K562 (cell line): Measurements from ENCODE around the gene YTHDC2. TPM values are rescaled to one million over a fixed set of nuclear protein-coding genes. Genes with fewer than 3 reads are reported as not detected.

Source experiments
- ATAC-seq: fragments of 200-7000 bp; cut with Tn5 transposase; 3 replicates; pipeline ENCODE4 v1.9.1; 2020; ENCODE audit warnings: moderate library complexity
- BruUV-seq: library from RNA; stranded (reverse); fragments of 400-500 nt; replicated peaks from 2 replicates; lab custom pipeline; 2021; lab: Mats Ljungman, UMichigan
- CTCF ChIA-PET: fragments of 300-600 bp; formaldehyde crosslinking; extraction: SDS; loops from one replicate; lab custom pipeline; 2021; ENCODE audit warnings: low intra/inter-chr PET ratio; lab: Yijun Ruan, JAX
- POLR2A ChIA-PET: fragments of 300-600, 350-650 bp; sonication (Branson Sonifier 250); formaldehyde crosslinking; extraction: SDS; loops from one replicate; lab custom pipeline; 2021; ENCODE audit warnings: antibody characterized with exemption, inconsistent platforms; lab: Yijun Ruan, JAX
- DNase-seq, 4 experiments: peaks; one replicate each; pipeline versions ENCODE4 v3.0.0 to v3.0.0-alpha.2; 2011 to 2018; ENCODE audit warnings: low spot score in 3 of 4, mixed read lengths in 3 of 4; ENCODE audit errors: extremely low read depth in 1 of 4
- FAIRE-seq: peaks from 2 replicates; lab custom pipeline; 2011; peaks lifted over from hg19 to GRCh38; lab: Jason Lieb, UNC
- H2AFZ ChIP-seq: 2 replicates; pipeline ENCODE4 v1.6.0; 2011; ENCODE audit warnings: low read depth, low read length, control low read depth, inconsistent platforms
- H3K27ac ChIP-seq: fragments of 200-600 bp; 3 replicates; pipeline ENCODE4 v1.8.0; 2011; ENCODE audit warnings: low read depth, mild to moderate bottlenecking, control low read depth, inconsistent platforms, low read length, moderate library complexity, mixed read lengths; ENCODE audit errors: extremely low read depth
- H3K27me3 ChIP-seq, 2 experiments: fragments of 300-600 bp in 1 of 2; 2 replicates in 1 of 2; 3 replicates in 1 of 2; pipeline versions ENCODE4 v1.6.0 to v1.8.0; 2011; ENCODE audit warnings: inconsistent platforms in 2 of 2, low read length in 2 of 2, mild to moderate bottlenecking in 1 of 2, mixed read lengths in 1 of 2, moderate library complexity in 1 of 2; ENCODE audit not compliant: control insufficient read depth in 2 of 2, insufficient read depth in 2 of 2
- H3K36me3 ChIP-seq: fragments of 300-600 bp; 3 replicates; pipeline ENCODE4 v1.8.0; 2011; ENCODE audit warnings: mild to moderate bottlenecking, low read length, inconsistent platforms; ENCODE audit not compliant: control insufficient read depth, insufficient read depth
- H3K4me1 ChIP-seq, 2 experiments: fragments of 200-600 bp in 1 of 2; replicated peaks in 1 of 2; 2 replicates in 1 of 2; 3 replicates in 1 of 2; pipeline versions ENCODE4 v1.5.1 to v1.8.0; 2011; ENCODE audit warnings: inconsistent platforms in 2 of 2, low read length in 2 of 2, mild to moderate bottlenecking in 1 of 2, mixed read lengths in 1 of 2, moderate library complexity in 1 of 2; ENCODE audit not compliant: control insufficient read depth in 2 of 2, insufficient read depth in 2 of 2
- H3K4me2 ChIP-seq: 2 replicates; pipeline ENCODE4 v1.6.1; 2011; ENCODE audit warnings: low read length, control low read depth, inconsistent platforms, mixed read lengths; ENCODE audit not compliant: insufficient read depth
- H3K4me3 ChIP-seq: fragments of 200-600 bp; sonication (generic), shearing (Covaris generic); 2 replicates; pipeline ENCODE4 v1.5.1; 2016; ENCODE audit warnings: control low read depth, inconsistent platforms
- H3K79me2 ChIP-seq: fragments of 200-600 bp; 3 replicates; pipeline ENCODE4 v1.8.0; 2011; ENCODE audit warnings: low read length, inconsistent platforms; ENCODE audit not compliant: control insufficient read depth, insufficient read depth
- H3K9ac ChIP-seq, 2 experiments: 2 replicates each; pipeline versions ENCODE4 v1.6.0 to v1.6.1; 2011; ENCODE audit warnings: low read depth in 2 of 2, low read length in 2 of 2, control low read depth in 1 of 2, inconsistent platforms in 1 of 2, mild to moderate bottlenecking in 1 of 2, mixed read lengths in 1 of 2; ENCODE audit not compliant: insufficient read depth in 1 of 2
- H3K9me1 ChIP-seq: one replicate; pipeline ENCODE4 v1.6.0; 2011; ENCODE audit warnings: inconsistent platforms, mild to moderate bottlenecking, low read length, moderate library complexity; ENCODE audit not compliant: control insufficient read depth, insufficient read depth
- H3K9me3 ChIP-seq: replicated peaks from 2 replicates; pipeline ENCODE4 v1.5.1; 2011; ENCODE audit warnings: low read depth, low read length, inconsistent platforms; ENCODE audit not compliant: control insufficient read depth, insufficient read depth
- H4K20me1 ChIP-seq: replicated peaks from 2 replicates; pipeline ENCODE4 v1.6.1; 2011; ENCODE audit warnings: low read length, inconsistent platforms, mixed read lengths; ENCODE audit not compliant: control insufficient read depth, insufficient read depth
- DACH1 ChIP-seq: fragments of 450-650 bp; IDR thresholded peaks from 2 replicates; pipeline ENCODE4 v1.6.1; 2018; ENCODE audit not compliant: partially characterized antibody
- DPF2 ChIP-seq: fragments of 450-650 bp; IDR thresholded peaks from 2 replicates; pipeline ENCODE4 v1.6.1; 2016
- E2F8 ChIP-seq: fragments of 450-650 bp; IDR thresholded peaks from 2 replicates; pipeline ENCODE4 v1.7.1; 2018; ENCODE audit warnings: mild to moderate bottlenecking, low read depth; ENCODE audit not compliant: partially characterized antibody
- GATAD2B ChIP-seq: fragments of 450-650 bp; IDR thresholded peaks from 2 replicates; pipeline ENCODE4 v1.6.1; 2017; ENCODE audit warnings: mild to moderate bottlenecking, borderline replicate concordance
- NR2F6 ChIP-seq: fragments of 450-650 bp; formaldehyde crosslinking; IDR thresholded peaks from 2 replicates; pipeline ENCODE4 v1.4.0; 2020; ENCODE audit warnings: mild to moderate bottlenecking
- OTX1 ChIP-seq: fragments of 450-650 bp; formaldehyde crosslinking; IDR thresholded peaks from 2 replicates; pipeline ENCODE4 v1.4.0; 2022; ENCODE audit warnings: mild to moderate bottlenecking
- RERE ChIP-seq: sonication (generic); formaldehyde crosslinking; IDR thresholded peaks from 2 replicates; pipeline ENCODE4 v1.8.0; 2023; ENCODE audit warnings: missing genetic modification reagents, mild to moderate bottlenecking, borderline replicate concordance
- TEAD4 ChIP-seq, 2 experiments: sonication (generic) in 1 of 2; formaldehyde crosslinking in 1 of 2; IDR thresholded peaks; 2 replicates each; pipeline versions ENCODE4 v1.6.1 to v1.8.0; 2012 to 2022; ENCODE audit warnings: borderline replicate concordance in 1 of 2, inconsistent platforms in 1 of 2, low read length in 1 of 2, mild to moderate bottlenecking in 1 of 2, missing genetic modification reagents in 1 of 2
- WGBS: fragments of 100-300 bp; shearing (Covaris generic); methylation state at CpG from one replicate; pipeline ENCODE4 v1.1.6; 2016; ENCODE audit warnings: low coverage, mixed read lengths; ENCODE audit not compliant: insufficient coverage; ENCODE audit errors: missing lambda C conversion rate; 5-methylcytosine and 5-hydroxymethylcytosine counted together
- in situ Hi-C: fragments of 300-500 bp; cut with MboI; formaldehyde crosslinking; loops from 4 replicates; pipeline ENCODE4 v1.15.0; 2018; ENCODE audit warnings: inconsistent platforms, mixed read lengths
- intact Hi-C: fragments of 100-400 bp; cut with micrococcal nuclease; formaldehyde crosslinking; loops from 2 replicates; pipeline ENCODE4 v1.14.2; 2022
- polyA plus RNA-seq, 8 experiments: library from polyadenylated mRNA; depleted of rRNA in 4 of 8; stranded (reverse) in 5 of 8; unstranded in 3 of 8; fragments of >200 nt; fragmentation: Nextera tagmentation in 2 of 8; fragmentation: Illumina TruSeq in 1 of 8; extraction: Ambion mirVana in 2 of 8; extraction: Trizol in 1 of 8; gene quantifications; 2 replicates each; pipeline versions ENCODE4 v1.2.1 to v1.2.3, GENCODE V29; 2011 to 2014; ENCODE audit warnings: inconsistent platforms in 1 of 8, missing spikeins in 1 of 8
- total RNA-seq, 7 experiments: library from RNA; depleted of rRNA in 6 of 7; stranded (reverse); fragments of >200 nt in 6 of 7; fragmentation: Illumina TruSeq in 2 of 7; extraction: Trizol in 2 of 7; gene quantifications; 2 replicates each; pipeline versions ENCODE4 v1.2.1 to v1.2.3, GENCODE V29; 2011 to 2021; ENCODE audit warnings: low replicate concordance in 1 of 7

YTHDC2 gene
- total and polyA plus RNA-seq, 9 of the 15 experiments (the other 6 are each of a cell fraction or from before 2014, with no cell fraction given), result 2.7 to 21.6 (median 15.9) TPM

GRCh38 chr5:113524927-113525326, 11.4 kb downstream of the YTHDC2 start:
- POLR2A ChIA-PET, result interaction anchor here (0.5 to 1.3 kb wide), 2 partner anchors 11 to 13 kb away, joined by 3 read pairs; partner anchors contain the start of gene YTHDC2
- no TSS peak for BruUV-seq
- peaks cover 22% of the 10 kb centered on the region; the same call in 2 of the 3 replicates for H3K36me3 ChIP-seq

More at GRCh38 chr5:113524927-113525326, 11.4 kb downstream of the YTHDC2 start:
- no peak overlapping the region for H3K9ac ChIP-seq
- H3K9me1 ChIP-seq, result no peaks in the 10 kb centered on the region
- no peak overlapping the region for H3K4me2 ChIP-seq
- no peaks in the 10 kb centered on the region for H4K20me1 ChIP-seq
- CTCF ChIA-PET, result no interaction called here
- FAIRE-seq (no peak), DNase-seq (no peak), ATAC-seq (no peak)
- intact Hi-C loops, result no loop called here
- in situ Hi-C loops, result no loop called here
- H3K27me3 ChIP-seq, result no peaks in the 10 kb centered on the region
- no peak overlapping the region for H2AFZ ChIP-seq
- H3K4me1 ChIP-seq, result no peaks in the 10 kb centered on the region
- peaks cover 29% of the 10 kb centered on the region; the same call in 2 of the 3 replicates for H3K79me2 ChIP-seq
- TF ChIP-seq GATAD2B (no peak), DPF2 (no peak), NR2F6 (no peak), RERE (CRISPR knock-in tag) (no peak), DACH1 (no peak), TEAD4 (IDR thresholded peaks at IDR 0.05; ENCODE audit: low read length) (no peak), TEAD4 (CRISPR knock-in tag; IDR thresholded peaks at IDR 0.05; ENCODE audit: borderline replicate concordance) (no peak), OTX1 (CRISPR knock-in tag) (no peak), E2F8 (no peak)
- H3K9me3 ChIP-seq, result no peaks in the 10 kb centered on the region
- H3K4me3 ChIP-seq, result no peak overlapping the region
- H3K27ac ChIP-seq, result no peak overlapping the region
- WGBS, result 97% methylated on average over 2 of the region's 2 CpGs
